Stimulated activated CD8-positive, alpha-beta memory T cell treated with anti-CD3 and anti-CD28 coated beads, Interleukin-2, amount 100 ng/mL, for 48 hours (primary cell): ENCODE data around the gene TECPR2.
A peak's percentile ranks its signal among the peaks of the same experiment; 100 is the strongest.
"Not testable (repeated sequence)": the region's sequence is repeated elsewhere in the genome, so short reads cannot be mapped to it uniquely, and the experiment has no call there.

Experiments
- DNase-seq, 2 donors: peaks; one replicate each; pipeline ENCODE4 v3.0.0-alpha.2; 2020; ENCODE audit warnings: low read depth in 2 of 2

TECPR2 gene

GRCh38 chr14:102509746-102510615 is 147.2 kb downstream of the TECPR2 start, which contains the start of gene ANKRD9:
TSS of gene ANKRD9 (minus strand) at chr14:102509776. CDS start at chr14:102507889, 1,887 bp downstream.
- DNase-seq: peak; percentile 89 to 90

- peak in 1 of 2 donors; percentile 34 for DNase-seq
Observed at GRCh38 chr14:102510616-102511520, 148.1 kb downstream of the TECPR2 start.

DNA sequence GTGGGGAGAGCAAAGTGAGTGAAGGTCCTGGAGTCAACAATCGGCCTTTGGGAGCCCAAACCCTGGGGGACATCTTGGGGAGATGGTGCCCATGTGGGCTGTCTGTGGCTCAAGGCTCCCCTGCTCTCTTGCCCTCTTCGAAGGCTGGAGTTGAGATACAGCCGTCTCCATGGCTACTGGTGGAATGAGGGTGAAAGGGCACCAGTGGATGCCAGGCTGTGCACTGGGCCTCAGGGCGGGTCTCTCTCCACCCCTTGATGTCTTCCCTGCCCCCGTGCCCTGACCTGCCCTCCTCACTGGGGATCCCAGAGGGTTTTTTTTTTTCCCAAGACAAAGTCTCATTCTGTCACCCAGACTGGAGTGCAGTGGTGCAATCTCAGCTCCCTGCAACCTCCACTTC is 148.8 kb downstream of the TECPR2 start:
- DNase-seq: no peak

- DNase-seq: no peak
Observed at GRCh38 chr14:102512793-102513300, 150.1 kb downstream of the TECPR2 start.

DNA sequence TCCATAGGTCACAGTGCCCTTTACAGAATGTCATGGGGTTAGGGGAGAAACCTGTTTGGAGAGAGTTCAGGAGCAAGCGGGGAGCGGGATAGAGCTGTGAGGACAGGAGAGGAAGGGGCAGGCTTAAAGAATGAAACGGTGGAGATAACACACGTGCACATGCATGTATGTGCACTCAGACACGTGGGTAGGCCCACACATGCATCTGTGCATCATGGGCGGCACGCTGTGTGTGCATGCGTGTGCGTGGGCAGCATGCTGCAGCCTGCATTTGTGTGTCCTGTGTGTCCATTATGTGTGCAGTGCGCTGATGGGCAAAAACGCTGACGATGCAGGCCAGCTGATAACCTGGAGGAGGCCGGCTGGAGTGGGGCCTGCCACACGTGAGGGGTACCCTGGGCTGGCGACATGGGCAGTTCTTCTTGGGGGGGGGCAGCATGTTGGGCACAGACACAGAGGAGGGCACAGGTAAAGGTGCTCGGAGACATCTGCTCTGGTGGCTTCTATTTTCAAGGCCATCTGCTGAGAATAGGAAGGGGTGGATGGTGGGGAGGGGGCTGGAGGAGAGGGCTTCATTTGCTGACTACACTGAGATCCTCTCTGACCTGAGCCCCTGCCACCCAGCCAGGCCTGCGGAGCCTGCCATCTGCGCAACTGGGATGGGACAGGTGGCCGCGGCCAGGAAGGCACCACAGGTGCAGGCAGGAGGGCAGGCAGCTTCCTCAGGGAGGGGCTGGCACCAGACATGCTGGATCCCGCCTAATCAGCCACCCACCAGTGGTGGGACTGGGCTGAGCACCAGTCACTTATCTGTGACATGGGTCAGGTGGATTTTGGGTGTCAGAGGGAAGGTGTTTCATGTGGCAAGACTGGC is 151.4 kb downstream of the TECPR2 start:
- no peak for DNase-seq

DNA sequence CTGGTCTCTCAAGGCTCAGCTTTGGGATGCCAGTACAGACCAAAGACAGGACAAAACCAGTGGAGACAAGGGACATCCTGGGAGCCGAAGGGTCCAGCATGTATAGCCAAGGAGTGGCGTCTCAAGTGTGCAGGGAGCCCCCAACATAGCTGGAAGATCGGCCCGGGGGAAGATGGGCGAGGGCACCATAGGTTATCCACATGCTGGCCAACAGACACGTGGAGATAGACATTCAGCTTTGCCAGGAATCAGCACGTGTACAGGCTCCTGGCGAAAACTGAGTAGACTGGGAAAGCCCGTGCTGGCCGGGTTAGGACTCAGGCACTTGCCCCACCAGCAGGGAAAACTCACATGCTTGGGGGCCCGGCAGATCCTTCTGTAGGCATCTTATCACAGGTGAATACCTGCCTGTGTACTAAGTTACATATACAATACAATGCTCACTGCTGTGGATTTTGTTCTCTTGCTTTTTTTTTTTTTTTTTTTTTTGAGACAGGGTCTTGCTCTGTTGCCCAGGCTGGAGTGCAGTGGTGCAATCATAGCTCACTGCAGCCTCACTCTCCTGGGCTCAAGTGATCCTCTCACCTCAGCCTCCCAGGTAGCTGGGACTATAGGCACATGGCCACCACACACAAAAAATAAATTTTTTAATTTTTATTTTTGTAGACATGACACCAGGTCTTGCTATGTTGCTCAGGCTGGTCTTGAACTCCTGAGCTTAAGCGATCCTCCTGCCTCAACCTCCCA is 152.4 kb downstream of the TECPR2 start:
- no peak for DNase-seq

DNA sequence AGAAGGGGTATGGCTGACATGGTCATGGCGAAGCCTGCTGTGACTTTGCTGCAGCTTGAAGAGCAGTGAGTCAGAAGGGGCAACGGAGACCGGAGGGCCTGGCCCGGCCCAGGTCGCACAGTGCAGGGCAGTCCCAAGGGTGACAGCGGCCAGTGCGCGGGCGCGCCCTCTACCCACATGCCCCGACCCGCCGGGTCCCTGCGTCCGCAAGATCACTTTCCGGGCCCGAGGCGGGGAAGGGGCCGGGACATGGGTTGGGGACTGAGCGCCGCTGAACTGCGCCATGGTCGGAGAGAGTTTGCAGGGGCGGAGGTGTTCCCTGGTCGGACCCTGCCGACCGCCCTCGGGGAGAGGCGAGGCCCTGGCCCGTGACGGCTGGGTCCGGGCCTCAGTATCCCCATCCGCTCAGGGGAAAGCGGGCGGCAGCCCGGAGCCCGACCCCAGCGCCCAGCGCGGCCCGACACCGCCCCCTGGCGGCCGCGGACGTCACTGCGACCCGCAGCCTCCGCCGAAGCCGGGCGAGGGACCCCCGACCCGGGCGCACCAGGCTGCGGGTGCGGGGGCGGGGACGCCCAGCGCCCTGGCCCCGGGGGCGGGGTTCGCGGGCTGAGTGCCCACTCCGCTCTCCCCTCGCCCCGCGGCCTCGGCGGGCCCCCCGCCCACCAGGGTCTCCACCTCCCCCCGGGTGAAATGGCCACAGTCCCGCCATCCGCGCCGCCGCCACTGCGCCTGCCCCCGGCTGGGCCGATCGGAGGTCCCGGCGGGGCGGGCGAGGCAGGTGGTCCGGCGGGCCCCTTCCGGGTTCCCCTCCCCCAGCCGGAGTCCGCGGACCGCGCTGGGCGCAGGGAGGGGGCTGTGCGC is 154.0 kb downstream of the TECPR2 start:
- DNase-seq: peak; percentile 49 to 51

DNA sequence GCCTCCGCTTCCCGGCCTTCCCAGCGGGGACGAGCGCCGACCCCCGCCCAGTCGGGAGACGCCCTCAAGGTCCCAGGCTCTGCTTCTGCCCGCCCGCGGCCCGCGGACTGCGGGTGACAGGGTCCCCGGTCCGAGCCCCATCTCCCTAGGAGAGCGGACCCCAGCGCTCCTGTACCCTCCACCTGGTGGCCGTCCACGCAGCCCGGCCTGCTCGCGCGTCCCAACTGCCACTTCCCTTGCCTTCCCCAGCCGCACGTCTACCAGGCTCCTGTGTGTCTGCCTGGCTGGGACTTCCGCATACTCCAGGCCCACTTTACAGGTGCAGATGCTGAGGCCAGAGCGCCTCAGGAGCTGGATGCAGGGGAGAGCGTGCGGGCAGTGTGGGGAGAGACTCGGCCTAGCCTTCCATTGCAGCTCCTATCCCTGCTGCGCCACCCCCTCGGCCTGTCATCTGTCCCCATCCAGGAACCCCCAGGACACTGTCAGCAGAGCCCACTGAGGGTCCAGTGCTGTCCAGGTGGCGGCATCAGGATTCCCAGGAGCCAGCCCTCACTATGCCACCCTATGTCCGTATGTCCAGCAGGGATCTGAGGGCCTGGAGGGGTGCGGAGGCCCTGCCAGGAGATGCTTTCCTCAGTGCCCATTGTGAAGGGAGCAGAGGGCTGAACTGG is 154.8 kb downstream of the TECPR2 start:
- no peak for DNase-seq

- DNase-seq: no peak
Observed at GRCh38 chr14:102518063-102518648, 155.4 kb downstream of the TECPR2 start.

- DNase-seq: not testable (repeated sequence)
Observed at GRCh38 chr14:102519709-102520108, 157.0 kb downstream of the TECPR2 start.

DNA sequence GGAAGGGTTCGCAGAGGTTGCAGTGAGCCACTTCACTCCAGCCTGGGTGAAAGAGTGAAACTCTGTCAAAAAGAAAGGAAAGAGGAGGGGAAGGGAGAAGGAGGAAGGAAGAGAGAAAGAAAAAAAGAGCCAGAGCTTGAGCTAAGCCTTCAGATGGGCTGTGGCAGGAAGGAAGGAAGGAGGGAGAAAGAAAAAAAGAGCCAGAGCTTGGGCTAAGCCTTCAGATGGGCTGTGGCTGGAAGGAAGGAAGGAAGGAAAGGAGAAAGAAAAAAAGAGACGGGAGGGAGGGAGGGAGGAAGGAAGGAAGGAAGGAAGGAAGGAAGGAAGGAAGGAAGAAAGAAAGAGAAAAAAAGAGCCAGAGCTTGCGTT is 160.4 kb downstream of the TECPR2 start:
- DNase-seq: no peak

- DNase-seq: no peak
Observed at GRCh38 chr14:102523569-102524450, 161.1 kb downstream of the TECPR2 start.

- peak; percentile 97 for DNase-seq
Observed at GRCh38 chr14:102524451-102525218, 161.9 kb downstream of the TECPR2 start.

- no peak for DNase-seq
Observed at GRCh38 chr14:102525219-102525928, 162.6 kb downstream of the TECPR2 start.

DNA sequence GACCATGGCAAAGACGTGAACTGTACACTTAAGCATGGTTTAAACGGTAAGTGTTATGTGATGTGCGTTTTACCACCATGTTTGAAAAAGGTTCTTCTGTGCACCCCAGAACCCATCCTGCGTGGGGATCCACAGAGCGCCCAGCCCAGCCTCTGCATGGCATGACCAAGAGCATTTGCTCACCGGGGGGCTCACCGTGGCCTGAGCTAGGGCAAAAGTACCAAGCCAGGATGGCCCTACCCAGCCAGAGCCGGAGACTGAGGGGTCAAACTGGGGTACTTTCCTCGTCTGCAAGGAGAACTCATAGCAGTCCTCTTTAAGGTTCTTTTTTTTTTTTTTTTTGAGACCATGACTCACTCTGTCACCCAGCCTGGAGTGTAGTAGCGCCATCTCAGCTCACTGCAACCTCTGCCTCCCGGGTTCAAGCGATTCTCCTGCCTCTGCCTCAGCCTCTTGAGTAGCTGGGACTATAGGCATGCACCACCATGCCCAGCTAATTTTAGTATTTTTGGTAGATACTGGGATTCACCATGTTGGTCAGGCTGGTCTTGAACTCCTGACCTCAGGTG is 163.3 kb downstream of the TECPR2 start:
- no peak for DNase-seq
